Measurements from ENCODE around the gene ALX4.

The ALX4 gene

DNA sequence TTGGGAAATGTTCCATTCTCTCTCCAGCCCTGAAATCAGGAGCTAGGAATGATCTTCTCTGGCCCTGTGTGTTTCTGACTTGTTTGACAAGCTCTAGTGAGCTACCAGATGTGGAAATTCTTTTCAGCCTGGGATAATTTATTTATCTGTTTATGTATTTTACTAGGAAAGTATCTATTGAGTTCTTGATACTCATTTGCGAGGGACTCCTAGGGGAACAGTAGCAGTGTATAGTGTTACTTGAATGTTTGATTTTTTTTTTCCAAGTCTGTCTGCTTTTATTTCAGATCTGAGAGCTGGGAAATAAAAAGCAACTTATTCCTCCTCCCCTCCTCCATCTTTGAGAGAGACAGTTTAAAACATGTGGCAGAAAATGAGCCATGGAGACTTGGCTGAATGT is 92.5 kb downstream of the ALX4 start:
- H3K9ac ChIP-seq (ENCODE audit: low read depth, low read length, poor library complexity, severe bottlenecking) = no peak overlapping the region

DNA sequence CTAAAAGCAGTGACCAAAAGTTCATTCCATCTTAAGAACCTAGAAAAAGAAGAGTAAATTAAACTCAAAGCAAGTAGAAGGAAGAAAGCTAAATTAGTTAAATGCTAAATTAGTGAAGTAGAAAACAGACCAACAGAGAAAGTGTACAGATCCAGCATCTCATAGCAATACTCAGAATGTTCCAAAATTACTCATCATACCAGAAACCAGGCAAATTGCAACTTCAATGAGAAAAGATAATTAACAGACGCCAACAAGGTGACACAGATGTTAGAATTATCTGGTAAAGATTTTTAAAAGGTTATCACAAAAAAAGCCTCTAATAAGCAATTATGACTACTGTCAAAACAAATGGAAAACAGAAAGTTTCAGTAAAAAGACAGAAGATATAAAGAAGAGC is 96.8 kb downstream of the ALX4 start:
- no peak overlapping the region for H3K4me3 ChIP-seq (ENCODE audit: low read length, poor library complexity, severe bottlenecking)
- no peaks in the 10 kb centered on the region for H3K9me3 ChIP-seq (ENCODE audit: insufficient read depth, low read depth, low read length)
- TF ChIP-seq, protein P1, sequence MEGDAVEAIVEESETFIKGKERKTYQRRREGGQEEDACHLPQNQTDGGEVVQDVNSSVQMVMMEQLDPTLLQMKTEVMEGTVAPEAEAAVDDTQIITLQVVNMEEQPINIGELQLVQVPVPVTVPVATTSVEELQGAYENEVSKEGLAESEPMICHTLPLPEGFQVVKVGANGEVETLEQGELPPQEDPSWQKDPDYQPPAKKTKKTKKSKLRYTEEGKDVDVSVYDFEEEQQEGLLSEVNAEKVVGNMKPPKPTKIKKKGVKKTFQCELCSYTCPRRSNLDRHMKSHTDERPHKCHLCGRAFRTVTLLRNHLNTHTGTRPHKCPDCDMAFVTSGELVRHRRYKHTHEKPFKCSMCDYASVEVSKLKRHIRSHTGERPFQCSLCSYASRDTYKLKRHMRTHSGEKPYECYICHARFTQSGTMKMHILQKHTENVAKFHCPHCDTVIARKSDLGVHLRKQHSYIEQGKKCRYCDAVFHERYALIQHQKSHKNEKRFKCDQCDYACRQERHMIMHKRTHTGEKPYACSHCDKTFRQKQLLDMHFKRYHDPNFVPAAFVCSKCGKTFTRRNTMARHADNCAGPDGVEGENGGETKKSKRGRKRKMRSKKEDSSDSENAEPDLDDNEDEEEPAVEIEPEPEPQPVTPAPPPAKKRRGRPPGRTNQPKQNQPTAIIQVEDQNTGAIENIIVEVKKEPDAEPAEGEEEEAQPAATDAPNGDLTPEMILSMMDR (conservative IDR thresholded peaks at IDR 0.05; ENCODE audit: low read length) = no peak
- TF ChIP-seq EZH2phosphoT487 (IDR thresholded peaks at IDR 0.05; ENCODE audit: borderline replicate concordance) = no peak
- H3K27me3 ChIP-seq (ENCODE audit: insufficient read depth, low read length, poor library complexity, severe bottlenecking) = no peaks in the 10 kb centered on the region
- no peak overlapping the region for H3K4me2 ChIP-seq (ENCODE audit: low read depth, low read length, poor library complexity, severe bottlenecking)
- H4K20me1 ChIP-seq (ENCODE audit: insufficient read depth, low read length, poor library complexity, severe bottlenecking) = no peaks in the 10 kb centered on the region
- H2AFZ ChIP-seq (ENCODE audit: low read length) = no peak overlapping the region
- H3K36me3 ChIP-seq (ENCODE audit: insufficient read depth, low read length) = peaks cover 16% of the 10 kb centered on the region; the same call in 1 of the 2 replicates
- no peaks in the 10 kb centered on the region for H3F3A ChIP-seq (ENCODE audit: low read depth)
- no peaks in the 10 kb centered on the region for H3K4me1 ChIP-seq (ENCODE audit: insufficient read depth, low read length, poor library complexity, severe bottlenecking)
- H3K79me2 ChIP-seq (ENCODE audit: insufficient read depth, low read length) = no peaks in the 10 kb centered on the region
- H3K9me2 ChIP-seq (replicated peaks; ENCODE audit: low read depth, low read length) = no peaks in the 10 kb centered on the region
- H3K9ac ChIP-seq (ENCODE audit: low read depth, low read length, poor library complexity, severe bottlenecking) = no peak overlapping the region

More for the DNA sequence above, 92.5 kb downstream of the ALX4 start:
- no peaks in the 10 kb centered on the region for H3K27me3 ChIP-seq (ENCODE audit: insufficient read depth, low read length, poor library complexity, severe bottlenecking)
- no peak overlapping the region for H3K4me2 ChIP-seq (ENCODE audit: low read depth, low read length, poor library complexity, severe bottlenecking)
- H2AFZ ChIP-seq (ENCODE audit: low read length) = no peak overlapping the region
- H3K9me3 ChIP-seq (ENCODE audit: insufficient read depth, low read depth, low read length) = no peaks in the 10 kb centered on the region
- no peaks in the 10 kb centered on the region for H3K9me2 ChIP-seq (replicated peaks; ENCODE audit: low read depth, low read length)
- no peaks in the 10 kb centered on the region for H3K79me2 ChIP-seq (ENCODE audit: insufficient read depth, low read length)
- peaks cover 8% of the 10 kb centered on the region; the same call in 1 of the 2 replicates for H3K36me3 ChIP-seq (ENCODE audit: insufficient read depth, low read length)
- TF ChIP-seq, protein P1 (conservative IDR thresholded peaks at IDR 0.05; ENCODE audit: low read length) = no peak
- no peak for TF ChIP-seq EZH2phosphoT487 (IDR thresholded peaks at IDR 0.05; ENCODE audit: borderline replicate concordance)
- no peaks in the 10 kb centered on the region for H3F3A ChIP-seq (ENCODE audit: low read depth)
- H4K20me1 ChIP-seq (ENCODE audit: insufficient read depth, low read length, poor library complexity, severe bottlenecking) = no peaks in the 10 kb centered on the region
- no peak overlapping the region for H3K4me3 ChIP-seq (ENCODE audit: low read length, poor library complexity, severe bottlenecking)
- H3K4me1 ChIP-seq (ENCODE audit: insufficient read depth, low read length, poor library complexity, severe bottlenecking) = no peaks in the 10 kb centered on the region

DNA sequence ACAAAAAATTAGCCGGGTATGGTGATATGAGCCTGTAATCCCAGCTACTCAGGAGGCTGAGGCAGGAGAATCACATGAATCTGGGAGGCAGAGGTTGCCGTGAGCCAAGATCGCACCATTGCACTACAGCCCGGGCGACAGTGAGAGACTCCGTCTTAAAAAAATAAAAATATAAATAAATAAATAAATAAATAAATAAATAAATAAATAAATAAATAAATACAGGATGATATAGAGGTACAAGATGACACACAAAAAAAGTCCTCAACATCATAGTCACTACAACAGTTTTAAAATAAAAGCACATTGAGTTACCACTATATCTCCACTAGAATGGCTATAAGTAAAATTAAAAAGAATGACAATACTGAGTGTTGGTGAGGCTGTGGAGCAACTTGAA is 97.8 kb downstream of the ALX4 start:
- TF ChIP-seq EZH2phosphoT487 (IDR thresholded peaks at IDR 0.05; ENCODE audit: borderline replicate concordance) = no peak
- TF ChIP-seq, protein P1 (conservative IDR thresholded peaks at IDR 0.05; ENCODE audit: low read length) = no peak
- Histone ChIP-seq H4K20me1 (ENCODE audit: insufficient read depth, low read length, poor library complexity, severe bottlenecking) (no peaks in the 10 kb centered on the region), H3K9me2 (replicated peaks; ENCODE audit: low read depth, low read length) (no peaks in the 10 kb centered on the region), H3K9ac (ENCODE audit: low read depth, low read length, poor library complexity, severe bottlenecking) (no peak overlapping the region), H3F3A (ENCODE audit: low read depth) (no peaks in the 10 kb centered on the region), H2AFZ (ENCODE audit: low read length) (no peak overlapping the region), H3K36me3 (ENCODE audit: insufficient read depth, low read length) (peaks cover 16% of the 10 kb centered on the region; the same call in 1 of the 2 replicates), H3K79me2 (ENCODE audit: insufficient read depth, low read length) (no peaks in the 10 kb centered on the region), H3K4me2 (ENCODE audit: low read depth, low read length, poor library complexity, severe bottlenecking) (no peak overlapping the region), H3K4me1 (ENCODE audit: insufficient read depth, low read length, poor library complexity, severe bottlenecking) (no peaks in the 10 kb centered on the region), H3K9me3 (ENCODE audit: insufficient read depth, low read depth, low read length) (no peaks in the 10 kb centered on the region), H3K4me3 (ENCODE audit: low read length, poor library complexity, severe bottlenecking) (no peak overlapping the region), H3K27me3 (ENCODE audit: insufficient read depth, low read length, poor library complexity, severe bottlenecking) (no peaks in the 10 kb centered on the region)

Data from Loucy (cell line).